H1 (cell line): ENCODE data around the gene ATAT1. TPM values are rescaled to one million over a fixed set of nuclear protein-coding genes. Genes with fewer than 3 reads are reported as not detected.

Experiments used
- ATF2 ChIP-seq: IDR thresholded peaks from 2 replicates; pipeline ENCODE4 v1.6.1; 2012; ENCODE audit warnings: low read length, inconsistent platforms
- CEBPB ChIP-seq: IDR thresholded peaks from 2 replicates; pipeline ENCODE4 v1.6.1; 2012; ENCODE audit warnings: low read depth, low read length
- CHD7 ChIP-seq: fragments of 300-600 bp; sonication (generic); IDR thresholded peaks from 2 replicates; pipeline ENCODE4 v1.7.1; 2012; ENCODE audit warnings: low read length, moderate library complexity, mild to moderate bottlenecking, inconsistent platforms; ENCODE audit not compliant: insufficient replicate concordance
- HDAC6 ChIP-seq: IDR thresholded peaks from one replicate; pipeline ENCODE4 v1.7.1; 2012; ENCODE audit warnings: low read depth, mild to moderate bottlenecking, inconsistent platforms, low read length, moderate library complexity
- JUN ChIP-seq: IDR thresholded peaks from 2 replicates; pipeline ENCODE4 v1.6.1; 2011; ENCODE audit warnings: low read depth, mild to moderate bottlenecking, improper control_type of control experiment, low read length
- JUND ChIP-seq: IDR thresholded peaks from 2 replicates; pipeline ENCODE4 v1.6.1; 2011; ENCODE audit warnings: mild to moderate bottlenecking, improper control_type of control experiment, low read length
- PHF8 ChIP-seq: fragments of 200-600 bp; sonication (generic); conservative IDR thresholded peaks from 2 replicates; pipeline ENCODE4 v1.7.1; 2012; ENCODE audit warnings: low read depth, mild to moderate bottlenecking, inconsistent platforms, low read length, moderate library complexity
- SIRT6 ChIP-seq: IDR thresholded peaks from one replicate; pipeline ENCODE4 v1.7.1; 2012; ENCODE audit warnings: low read length, inconsistent platforms
- SUZ12 ChIP-seq: fragments of 200-600 bp; sonication (generic); IDR thresholded peaks from 2 replicates; pipeline ENCODE4 v1.6.1; 2012; ENCODE audit warnings: mild to moderate bottlenecking, inconsistent platforms, low read length, moderate library complexity, mixed read lengths
- TAF7 ChIP-seq: optimal IDR thresholded peaks from 2 replicates; pipeline ENCODE3; 2011; ENCODE audit warnings: low read depth, mild to moderate bottlenecking, inconsistent platforms, low read length, moderate library complexity, borderline replicate concordance
- YY1 ChIP-seq: IDR thresholded peaks from 2 replicates; pipeline ENCODE4 v1.6.1; 2011; ENCODE audit warnings: low read depth, mild to moderate bottlenecking, low read length
- polyA plus RNA-seq, 7 experiments: library from polyadenylated mRNA; depleted of rRNA in 3 of 7; stranded (reverse) in 5 of 7; unstranded in 2 of 7; fragments of >200 nt in 5 of 7; fragments of 200-250 nt in 2 of 7; gene quantifications; 1 replicate in 5 of 7; 2 replicates in 1 of 7; 4 replicates in 1 of 7; pipeline versions ENCODE4 v1.2.1 to v1.2.3, GENCODE V29; 2011 to 2013; ENCODE audit warnings: missing spikeins in 2 of 7, mixed read lengths in 2 of 7
- total RNA-seq: library from RNA; stranded (reverse); fragmentation: NEBNext Ultra II Directional; extraction: Animal tissue kit (Norgen Biotek cat#: 25700); gene quantifications from 2 replicates; pipeline ENCODE4 v1.2.1, GENCODE V29; 2021

ATAT1 gene
- total and polyA plus RNA-seq, 2 of the 8 experiments (the other 6 are each of a cell fraction or from before 2014, with no cell fraction given), result 14.4 to 14.6 TPM

- 0 out of 2 replicates have a peak, but pooled peaks have one; percentile 70 for TF ChIP-seq JUND
- peak; percentile 89 for TF ChIP-seq CEBPB
- TF ChIP-seq YY1, result peak; percentile 96
- no peak for TF ChIP-seq TAF7
- peak; percentile 97; the same call in 1 of the 2 replicates for TF ChIP-seq ATF2
- no peak for TF ChIP-seq JUN
- no peak for TF ChIP-seq SUZ12
- TF ChIP-seq HDAC6, result no peak
- no peak for TF ChIP-seq SIRT6
- peak; percentile 84 for TF ChIP-seq CHD7
- no peak for TF ChIP-seq PHF8
These were observed 11.8 kb upstream of the ATAT1 start (continued) for GRCh38 chr6:30614843-30615218.
